OCI-M1 (cell line): ENCODE data around the gene ZNF121.
"Not testable (repeated sequence)": the region's sequence is repeated elsewhere in the genome, so short reads cannot be mapped to it uniquely, and the experiment has no call there.

Source experiments
- DNase-seq: peaks from one replicate; lab custom pipeline; 2025; lab: John Stamatoyannopoulos, UW

The ZNF121 gene

DNA sequence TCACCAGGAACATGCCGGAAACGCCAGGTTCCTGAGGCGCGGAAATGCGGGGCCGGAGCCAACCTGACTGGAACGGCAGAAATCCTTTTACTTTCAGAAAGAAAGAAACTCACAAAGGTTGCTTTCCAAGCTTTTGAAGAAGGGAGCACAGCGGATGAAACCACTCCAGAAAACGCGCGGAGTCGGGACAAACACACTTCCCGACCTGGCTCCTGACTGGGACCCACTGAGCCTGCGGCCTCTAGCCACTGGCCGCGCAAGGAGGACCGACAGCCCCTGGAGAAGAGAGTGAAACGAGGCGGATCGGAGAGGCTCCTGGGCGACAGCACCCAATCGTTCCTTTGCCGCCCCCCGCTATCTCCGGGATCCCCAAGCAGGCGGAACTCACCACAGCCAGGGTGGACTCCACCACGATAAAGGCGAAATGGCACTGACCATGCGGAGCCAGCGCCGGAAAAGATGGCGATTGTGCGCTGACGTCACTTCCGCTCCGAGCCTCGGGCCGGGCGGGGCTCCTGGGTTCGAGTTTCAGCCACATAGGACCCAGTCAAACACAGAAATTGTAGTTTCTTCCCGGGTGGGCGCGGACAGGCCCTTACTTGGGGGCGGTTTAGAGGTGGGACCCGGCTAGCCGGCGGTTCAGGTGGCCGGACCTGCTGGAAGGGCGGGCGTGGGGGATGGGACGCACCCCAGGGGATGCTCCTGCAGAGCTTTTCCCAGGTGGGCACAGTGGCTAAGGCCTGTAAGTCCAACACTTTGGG, at the start of gene ZNF121:
TSS of gene ZNF121 (minus strand) at position 432 of the 761 bp plus-strand sequence. CDS start 16,407 bp downstream, outside the sequence.
- DNase-seq, result peak; percentile 97

DNA sequence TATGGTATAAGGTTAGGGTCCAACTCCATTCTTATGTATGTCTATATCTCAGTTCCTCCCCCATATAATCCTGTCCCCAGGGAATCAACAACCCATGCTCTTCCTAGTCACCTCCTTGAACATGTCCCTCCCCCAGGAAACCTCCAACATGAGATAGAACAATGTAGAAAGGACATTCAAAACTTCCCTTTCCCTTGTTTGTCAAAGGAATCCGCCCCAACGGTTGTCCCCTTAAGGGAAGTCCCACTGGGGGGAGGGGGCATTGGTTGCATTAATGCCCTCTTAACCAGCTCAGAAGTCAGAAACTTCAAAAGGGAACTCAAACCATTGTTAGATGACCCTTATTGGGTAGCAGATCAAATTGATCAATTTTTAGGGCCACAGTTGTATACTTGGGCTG, 43.6 kb upstream of the ZNF121 start:
- no peak for DNase-seq

DNA sequence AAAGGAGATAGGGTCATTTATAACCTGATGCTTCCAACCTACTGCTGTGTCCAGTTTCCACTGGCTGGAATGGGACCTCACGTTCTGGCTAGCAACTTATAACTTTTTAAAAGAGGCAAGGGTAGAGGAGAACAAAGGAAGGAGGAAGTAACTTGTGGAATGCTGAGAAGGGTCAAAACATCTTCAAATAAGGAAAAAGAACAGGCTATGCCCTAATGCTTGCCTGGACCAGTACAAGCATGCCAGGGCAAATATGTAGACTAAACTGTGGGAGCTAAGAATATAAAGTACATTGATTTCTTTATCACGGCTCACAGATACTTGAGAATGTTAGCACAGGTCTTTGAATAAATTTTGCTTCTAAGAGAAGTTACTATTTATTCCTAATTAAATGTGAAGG, 38.2 kb upstream of the ZNF121 start:
- no peak for DNase-seq

DNA sequence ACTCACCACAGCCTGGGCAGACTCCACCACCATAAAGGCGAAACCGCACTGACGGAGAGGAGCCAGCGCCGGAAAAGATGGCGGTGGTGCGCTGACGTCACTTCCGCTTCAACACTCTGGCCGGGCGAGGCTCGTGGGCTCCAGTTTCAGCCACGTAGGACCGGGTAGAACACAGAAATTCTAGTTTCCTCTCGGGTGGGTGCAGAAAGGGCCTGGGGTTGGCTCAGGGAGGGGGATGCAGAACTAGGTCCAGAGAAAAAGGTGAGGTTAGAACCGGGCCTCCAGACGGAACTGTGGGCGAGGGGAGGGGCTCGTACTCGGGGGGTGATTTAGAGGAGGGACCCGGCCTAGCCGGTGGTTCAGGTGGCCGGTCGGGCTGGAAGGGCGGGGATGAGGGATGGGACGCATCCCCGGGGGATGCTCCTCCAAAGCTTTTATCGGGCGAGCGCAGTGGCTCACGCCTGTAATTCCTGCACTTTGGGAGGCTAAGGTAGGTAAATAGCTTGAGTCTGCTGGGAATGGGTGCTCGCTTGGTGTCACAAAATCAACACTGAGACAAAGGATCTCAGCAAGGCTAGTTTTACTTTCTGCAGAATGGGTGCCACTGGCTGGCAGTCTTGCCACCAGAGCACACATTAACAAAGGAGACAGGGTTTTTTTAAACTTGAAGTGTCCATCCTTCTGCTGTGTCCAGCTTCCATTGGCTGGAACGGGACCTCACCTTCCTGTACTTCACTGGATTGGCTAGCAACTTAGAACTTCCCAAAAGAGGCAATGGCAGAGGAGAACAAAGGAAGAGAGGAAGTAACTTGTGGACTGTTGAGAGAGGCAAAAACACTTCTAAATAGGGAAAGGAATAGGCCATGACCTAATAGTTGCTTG, 37.1 kb upstream of the ZNF121 start, which contains the start of gene ZNF561:
TSS of gene ZNF561 (minus strand) at position 77 of the 882 bp plus-strand sequence. CDS start 1,776 bp downstream, outside the sequence.
- DNase-seq, result peak; percentile 95

DNA sequence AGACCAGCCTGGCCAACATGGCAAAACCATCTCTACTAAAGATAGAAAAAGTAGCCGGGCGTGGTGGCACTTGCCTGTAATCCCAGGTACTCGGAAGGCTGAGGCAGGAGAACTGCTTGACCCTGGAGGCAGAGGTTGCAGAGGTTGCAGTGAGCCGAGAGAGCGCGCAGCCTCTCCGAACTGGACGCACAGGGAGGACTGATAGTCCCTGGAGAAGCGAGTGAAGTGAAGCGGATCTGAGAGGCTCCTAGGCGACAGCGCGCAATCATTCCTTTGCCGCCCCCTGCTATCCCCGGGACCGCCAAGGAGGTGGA, 36.5 kb upstream of the ZNF121 start:
- DNase-seq, result no peak

DNA sequence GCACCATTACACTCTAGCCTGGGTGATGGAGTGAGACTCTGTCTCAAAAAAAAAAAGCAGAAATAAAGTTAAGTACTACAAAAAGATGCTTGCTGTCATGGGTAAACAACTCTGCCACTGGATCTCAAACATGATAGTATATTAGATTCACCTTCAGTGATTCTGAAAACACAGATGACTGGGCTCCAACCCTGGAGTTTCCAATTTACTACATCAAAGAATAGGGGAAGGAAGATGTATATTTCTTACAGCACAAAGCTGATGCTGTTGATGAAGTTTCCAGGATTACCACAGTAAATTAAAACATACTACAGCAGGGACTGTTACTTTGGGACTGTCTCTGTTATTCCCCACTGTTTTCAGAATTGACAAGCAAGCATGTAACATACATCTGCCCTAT, 31.5 kb upstream of the ZNF121 start:
- DNase-seq, result no peak

DNA sequence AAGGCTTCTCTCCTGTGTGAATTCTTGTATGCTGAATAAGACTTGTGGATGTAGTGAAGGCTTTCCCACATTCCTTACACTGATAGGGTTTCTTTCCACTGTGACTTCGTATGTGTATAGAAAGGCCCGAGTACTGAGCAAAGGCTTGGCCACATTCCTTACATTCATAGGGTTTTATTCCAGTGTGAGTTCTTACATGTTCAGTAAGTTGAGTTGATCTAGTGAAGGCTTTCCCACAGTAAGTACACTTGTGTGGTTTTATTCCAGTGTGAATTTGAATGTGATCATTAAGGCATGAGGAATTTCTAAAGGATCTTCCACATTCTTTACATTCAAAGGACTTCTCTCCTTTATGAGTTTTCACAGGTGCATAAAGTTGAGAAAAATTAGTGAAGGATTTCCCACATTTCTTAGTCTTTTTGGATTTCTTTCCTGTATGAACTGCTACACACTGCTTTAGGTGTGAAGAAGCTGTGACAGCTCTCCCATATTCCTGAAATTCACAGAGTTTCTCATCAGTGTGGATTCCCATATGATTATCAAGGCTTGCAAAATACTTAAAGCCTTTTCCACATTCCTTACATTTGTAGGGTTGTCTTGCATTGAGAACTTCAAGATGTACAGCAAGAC, 26.3 kb upstream of the ZNF121 start:
- no peak for DNase-seq

DNA sequence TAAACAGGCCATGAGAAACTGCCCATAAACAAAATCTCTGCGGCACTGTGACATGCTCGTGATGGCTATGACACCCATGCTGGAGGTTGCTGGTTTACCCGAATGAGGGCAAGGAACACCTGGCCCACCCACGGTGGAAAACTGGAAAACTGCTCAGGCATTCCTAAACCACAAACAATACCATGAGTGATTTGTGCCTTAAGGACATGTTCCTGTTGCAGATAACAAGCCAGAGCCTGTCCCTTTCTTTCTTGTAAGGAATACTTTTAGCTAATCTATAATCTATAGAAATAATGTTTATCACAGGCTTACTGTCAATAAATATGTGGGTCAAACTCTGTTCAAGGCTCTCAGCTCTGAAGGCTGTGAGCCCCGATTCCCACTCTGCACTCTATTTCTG, 24.6 kb upstream of the ZNF121 start:
- DNase-seq, result no peak

DNA sequence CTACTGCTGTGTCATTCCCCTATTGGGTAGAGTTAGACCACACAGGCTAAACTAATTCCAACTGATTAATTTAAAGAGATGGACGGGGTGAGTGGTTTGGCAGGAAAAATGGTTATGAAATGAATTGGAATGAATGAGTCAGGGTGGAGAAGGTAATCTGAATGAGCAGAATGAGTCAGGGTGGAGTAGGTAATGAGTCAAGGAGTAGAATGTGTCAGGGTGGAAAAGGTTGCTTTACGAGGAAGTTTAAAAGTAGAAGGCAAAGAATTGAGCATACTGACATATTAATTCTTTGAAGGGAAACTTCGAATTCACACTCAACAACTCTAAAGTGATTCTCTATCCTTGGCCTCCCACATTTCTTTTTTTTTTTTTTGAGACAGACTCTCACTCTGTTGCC, 12.7 kb upstream of the ZNF121 start:
- no peak for DNase-seq

DNA sequence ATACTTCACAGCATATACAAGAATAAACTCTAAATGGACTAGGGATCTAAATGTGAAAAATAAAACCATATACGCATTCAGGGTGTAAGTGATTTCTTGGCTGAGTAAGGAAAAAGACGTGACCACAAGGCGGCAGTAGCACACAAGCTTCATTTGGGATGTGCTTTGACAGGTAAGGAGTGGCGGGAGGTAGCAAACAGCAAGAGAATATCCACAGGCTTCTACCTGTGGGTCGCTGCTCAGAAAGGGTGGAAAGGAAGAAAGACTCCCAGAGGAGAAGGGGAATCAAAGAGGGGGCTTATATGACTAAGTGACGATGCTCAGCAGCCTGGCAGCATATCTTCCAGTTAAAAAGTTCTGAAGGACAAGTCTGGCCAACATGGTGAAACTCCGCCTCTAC, 2.5 kb upstream of the ZNF121 start:
- peak; percentile 93 for DNase-seq

DNA sequence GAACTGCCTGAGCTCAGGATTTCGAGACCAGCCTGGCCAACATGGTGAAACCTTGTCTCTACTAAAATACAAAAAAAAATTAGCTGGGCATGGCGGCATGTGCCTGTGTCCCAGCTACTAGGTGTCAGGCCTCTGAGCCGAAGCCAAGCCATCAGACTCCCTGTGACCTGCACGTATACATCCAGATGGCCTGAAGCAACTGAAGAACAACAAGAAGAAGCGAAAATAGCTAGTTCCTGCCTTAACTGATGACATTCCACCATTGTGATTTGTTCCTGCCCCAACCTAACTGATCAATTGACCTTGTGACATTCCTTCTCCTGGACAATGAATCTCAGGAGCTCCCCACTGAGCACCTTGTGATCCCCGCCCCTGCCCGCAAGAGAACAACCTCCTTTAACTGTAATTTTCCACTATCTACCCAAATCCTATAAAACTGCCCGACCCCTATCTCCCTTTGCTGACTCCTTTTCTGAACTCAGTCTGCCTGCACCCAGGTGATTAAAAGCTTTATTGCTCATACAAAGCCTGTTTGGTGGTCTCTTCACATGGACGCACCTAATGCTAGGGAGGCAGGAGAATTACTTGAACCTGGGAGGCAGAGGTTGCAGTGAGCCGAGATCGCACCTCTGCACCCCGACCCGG, 2.1 kb downstream of the ZNF121 start:
- not testable (repeated sequence) for DNase-seq

DNA sequence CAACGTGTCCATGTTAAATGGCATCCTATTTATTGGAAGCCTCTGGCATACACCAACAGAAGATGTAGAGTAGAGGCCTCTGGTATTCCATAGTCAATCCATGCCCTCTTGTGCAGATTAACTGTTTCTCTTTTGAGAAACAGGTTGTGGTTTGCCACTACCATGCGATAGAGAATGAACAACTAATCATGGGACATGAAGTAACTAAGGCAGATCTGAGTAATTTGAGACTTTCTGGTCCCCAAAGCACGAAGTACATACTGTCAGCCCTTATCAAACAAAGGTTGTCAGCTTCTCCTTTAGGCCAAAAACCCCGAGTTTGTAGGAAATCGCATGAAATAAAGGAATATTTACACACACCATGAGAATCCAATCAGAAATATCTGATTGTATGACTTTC, 3.6 kb downstream of the ZNF121 start:
- peak; percentile 27 for DNase-seq

DNA sequence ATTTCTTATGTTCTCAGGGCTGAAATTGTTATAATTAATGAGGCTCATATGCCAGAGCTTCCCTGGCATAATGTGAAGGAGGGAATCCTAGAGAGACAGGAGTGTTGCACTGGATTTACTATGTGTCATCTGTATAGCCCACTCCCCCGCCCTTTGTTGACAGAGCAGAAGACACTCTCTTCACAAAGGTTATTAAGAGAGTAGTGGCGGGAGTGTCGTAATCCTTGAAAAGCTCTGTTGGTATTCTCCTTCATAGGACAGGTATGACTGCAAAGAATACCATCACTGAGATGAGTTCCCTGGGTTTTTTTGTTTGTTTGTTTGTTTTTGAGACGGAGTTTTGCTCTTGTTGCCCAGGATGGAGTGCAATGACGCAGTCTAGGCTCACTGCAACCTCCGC, 14.0 kb downstream of the ZNF121 start:
- no peak for DNase-seq

DNA sequence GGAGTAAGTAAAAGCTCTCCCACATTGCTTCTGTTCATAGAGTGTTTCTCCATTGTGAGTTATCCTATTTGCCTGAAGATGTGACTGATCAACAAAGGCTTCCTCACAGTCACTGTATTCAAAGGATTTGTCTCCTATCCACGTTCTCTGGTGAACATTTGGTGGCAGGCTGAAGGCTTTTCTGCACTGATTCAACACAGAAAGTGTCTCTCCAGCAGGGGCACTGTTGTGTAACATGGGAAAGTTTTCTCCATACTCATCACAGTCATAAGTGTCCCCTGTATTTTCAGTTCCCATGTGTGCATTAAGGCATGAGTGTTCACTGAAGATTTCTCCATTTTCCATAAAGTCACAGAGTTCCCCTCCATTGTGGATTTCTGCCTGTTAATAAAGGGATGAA, 17.6 kb downstream of the ZNF121 start:
- DNase-seq, result no peak

DNA sequence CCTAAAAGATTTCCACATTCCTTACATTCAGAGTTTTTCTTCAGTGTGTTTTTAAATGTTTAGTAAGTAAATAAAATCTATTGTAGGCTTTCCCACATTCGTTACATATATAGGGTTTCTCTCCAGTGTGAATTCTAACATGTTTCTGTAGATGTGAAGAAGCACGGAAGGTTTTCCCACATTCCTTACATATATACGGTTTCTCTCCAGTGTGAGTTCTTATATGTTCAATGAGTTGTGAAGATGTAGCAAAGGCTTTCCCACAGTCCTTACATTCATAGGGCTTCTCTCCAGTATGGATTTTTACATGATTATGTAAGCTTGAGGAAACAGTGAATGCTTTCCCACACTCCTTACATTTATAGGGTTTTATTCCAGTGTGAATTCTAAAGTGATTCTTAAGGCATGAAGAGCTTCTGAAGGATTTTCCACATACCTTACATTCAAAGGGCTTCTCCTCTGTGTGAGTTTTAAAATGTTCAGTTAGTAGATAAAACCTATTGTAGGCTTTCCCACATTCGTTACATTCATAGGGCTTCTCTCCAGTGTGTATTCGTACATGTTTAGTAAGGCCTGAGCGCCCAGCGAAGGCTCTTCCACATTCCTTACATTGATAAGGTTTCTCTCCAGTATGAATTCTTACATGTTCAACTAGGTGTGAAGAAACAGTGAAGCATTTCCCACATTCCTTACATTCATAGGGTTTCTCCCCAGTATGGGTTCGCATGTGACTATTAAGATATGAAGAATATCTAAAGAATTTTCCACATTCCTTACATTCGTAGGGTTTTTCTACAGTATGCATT, 18.2 kb downstream of the ZNF121 start:
- DNase-seq, result peak; percentile 40

DNA sequence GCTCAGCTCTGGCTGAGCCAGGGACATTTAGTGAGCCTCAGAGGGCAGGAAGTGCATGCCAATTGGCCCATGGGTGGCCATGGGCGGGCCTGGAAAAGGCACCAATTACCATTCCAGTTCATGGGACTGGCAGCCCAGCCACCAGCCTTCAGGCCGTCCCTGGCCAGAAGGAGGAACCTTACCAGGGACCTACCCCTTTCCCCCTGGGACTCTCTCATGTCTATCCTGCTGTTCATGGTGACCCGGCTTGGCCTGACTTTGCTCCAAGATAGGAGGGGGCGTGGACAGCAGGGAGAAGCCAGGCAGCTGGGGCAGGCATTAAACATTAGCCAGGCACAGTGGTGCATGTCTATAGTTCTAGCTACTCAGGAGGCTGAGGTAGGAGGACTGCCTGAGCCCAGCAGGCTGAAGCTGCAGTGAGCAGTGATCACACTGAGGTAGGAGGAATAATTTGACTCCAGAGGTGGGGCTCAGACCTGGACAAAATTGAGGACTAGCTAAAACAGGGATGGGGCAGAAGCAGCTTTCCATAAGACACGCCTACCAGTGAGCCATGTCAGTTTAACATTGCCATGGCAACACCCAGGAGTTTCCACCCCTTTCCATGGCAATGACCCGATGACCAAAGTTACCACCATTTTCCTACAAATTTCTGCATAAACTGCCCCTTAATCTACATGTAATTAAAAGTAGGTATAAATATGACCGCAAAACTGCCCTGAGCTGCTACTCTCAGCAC, 31.6 kb downstream of the ZNF121 start:
- DNase-seq, result no peak

DNA sequence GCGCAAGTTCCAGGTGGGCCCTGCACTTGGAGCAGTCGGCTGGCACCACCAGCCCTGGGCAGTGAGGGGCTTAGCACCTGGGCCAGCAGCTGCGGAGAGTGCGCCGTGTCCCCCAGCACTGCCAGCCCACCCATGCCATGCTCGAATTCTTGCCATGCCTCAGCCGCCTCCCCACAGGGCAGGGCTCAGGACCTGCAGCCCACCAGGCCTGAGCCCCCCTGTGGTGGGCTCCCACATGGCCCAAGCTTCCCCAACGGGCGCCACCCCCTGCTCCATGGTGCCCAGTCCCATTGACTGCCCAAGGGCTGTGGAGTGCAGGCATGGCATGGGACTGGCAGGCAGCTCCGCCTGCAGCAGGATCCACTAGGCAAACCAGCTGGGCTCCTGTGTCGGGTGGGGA, 36.4 kb downstream of the ZNF121 start:
- no peak for DNase-seq

DNA sequence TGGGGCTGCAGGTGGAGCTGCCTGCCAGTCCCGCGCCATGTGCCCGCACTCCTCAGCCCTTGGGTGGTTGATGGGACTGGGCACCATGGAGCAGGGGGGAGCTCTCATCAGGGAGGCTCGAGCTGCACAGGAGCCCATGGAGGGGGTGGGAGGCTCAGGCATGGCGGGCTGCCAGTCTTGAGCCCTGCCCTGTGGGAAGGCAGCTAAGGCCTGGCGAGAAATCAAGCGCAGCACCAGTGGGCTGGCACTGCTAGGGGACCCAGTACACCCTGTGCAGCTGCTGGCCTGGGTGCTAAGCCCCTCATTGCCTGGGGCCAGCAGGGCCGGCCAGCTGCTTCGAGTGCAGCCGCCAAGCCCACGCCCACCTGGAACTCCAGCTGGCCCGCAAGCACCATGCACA, 43.0 kb downstream of the ZNF121 start:
- DNase-seq, result not testable (repeated sequence)

DNA sequence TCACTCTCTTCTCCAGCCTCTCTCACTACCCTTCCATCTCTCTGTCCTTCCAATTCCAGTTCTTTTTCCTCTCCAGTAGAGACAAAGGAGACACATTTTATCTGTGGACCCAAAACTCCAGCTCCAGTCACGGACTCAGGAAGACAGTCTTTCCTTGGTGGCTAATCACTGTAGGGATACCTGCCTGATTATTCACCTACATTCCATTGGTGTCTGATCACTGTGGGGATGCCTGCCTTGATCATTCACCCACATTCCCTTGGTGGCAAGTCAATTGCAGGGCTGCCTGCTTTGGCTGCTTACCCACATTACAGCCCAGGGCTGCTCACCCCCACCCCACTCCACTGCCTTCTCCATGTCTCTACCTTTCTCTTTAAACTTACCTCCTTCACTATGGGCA, 44.4 kb downstream of the ZNF121 start:
- not testable (repeated sequence) for DNase-seq

DNA sequence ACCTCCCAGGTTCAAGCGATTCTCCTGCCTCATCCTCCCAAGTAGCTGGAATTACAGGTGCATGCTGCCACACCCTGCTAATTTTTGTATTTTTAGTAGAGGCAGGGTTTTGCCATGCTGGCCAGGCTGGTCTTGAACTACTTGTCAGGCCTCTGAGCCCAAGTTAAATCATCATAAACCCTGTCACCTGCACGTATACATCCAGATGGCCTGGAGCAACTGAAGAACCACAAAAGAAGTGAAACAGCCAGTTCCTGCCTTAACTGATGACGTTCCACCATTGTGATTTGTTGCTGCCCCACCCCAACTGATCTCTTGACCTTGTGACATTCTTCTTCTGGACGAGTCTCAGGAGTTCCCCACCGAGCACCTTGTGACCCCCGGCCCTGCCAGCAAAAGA, 45.1 kb downstream of the ZNF121 start:
- DNase-seq, result not testable (repeated sequence)
